IPS DF 4.7 (cell line): ENCODE measurements around the gene OR4D2.
"Not testable (repeated sequence)": the region's sequence is repeated elsewhere in the genome, so short reads cannot be mapped to it uniquely, and the experiment has no call there.

ENCODE experiments used
- DNase-seq: peaks from one replicate; pipeline ENCODE4 v3.0.0-alpha.2; 2013; ENCODE audit warnings: low spot score; ENCODE audit errors: extremely low read depth

The OR4D2 gene

GRCh38 chr17:58166682-58167081 lies at the start of gene OR4D2:
TSS of gene OR4D2 (plus strand) at chr17:58166982. CDS start at chr17:58169656, 2,674 bp downstream.
- no peak for DNase-seq

- no peak for DNase-seq
Measured at GRCh38 chr17:58117382-58117781, 49.4 kb upstream of the OR4D2 start.

- DNase-seq: no peak
Measured at GRCh38 chr17:58119491-58119890, 47.3 kb upstream of the OR4D2 start.

GRCh38 chr17:58120195-58120822 lies 46.5 kb upstream of the OR4D2 start:
- DNase-seq: peak; percentile 49

GRCh38 chr17:58121925-58122324 lies 44.9 kb upstream of the OR4D2 start:
- DNase-seq: no peak

GRCh38 chr17:58127846-58128245 lies 38.9 kb upstream of the OR4D2 start:
- no peak for DNase-seq

- DNase-seq: not testable (repeated sequence)
Measured at GRCh38 chr17:58132697-58133096, 34.1 kb upstream of the OR4D2 start.

- no peak for DNase-seq
Measured at GRCh38 chr17:58136669-58137279, 30.0 kb upstream of the OR4D2 start.

- no peak for DNase-seq
Measured at GRCh38 chr17:58141505-58141904, 25.3 kb upstream of the OR4D2 start.

GRCh38 chr17:58143335-58143734 lies 23.4 kb upstream of the OR4D2 start:
- DNase-seq: not testable (repeated sequence)

GRCh38 chr17:58144801-58145200 lies 22.0 kb upstream of the OR4D2 start:
- DNase-seq: no peak

- no peak for DNase-seq
Measured at GRCh38 chr17:58147930-58148434, 18.8 kb upstream of the OR4D2 start, which contains the start of gene OR4D1. TSS of gene OR4D1 (plus strand) at chr17:58148384. CDS start at chr17:58155154, 6,770 bp downstream.

- DNase-seq: no peak
Measured at GRCh38 chr17:58148609-58149008, 18.2 kb upstream of the OR4D2 start.

- DNase-seq: no peak
Measured at GRCh38 chr17:58150394-58150793, 16.4 kb upstream of the OR4D2 start.

- DNase-seq: no peak
Measured at GRCh38 chr17:58153046-58153445, 13.7 kb upstream of the OR4D2 start.

- no peak for DNase-seq
Measured at GRCh38 chr17:58153671-58154070, 13.1 kb upstream of the OR4D2 start.

- DNase-seq: no peak
Measured at GRCh38 chr17:58156839-58157803, 9.7 kb upstream of the OR4D2 start.

- no peak for DNase-seq
Measured at GRCh38 chr17:58158181-58158580, 8.6 kb upstream of the OR4D2 start.

- DNase-seq: no peak
Measured at GRCh38 chr17:58161566-58161965, 5.2 kb upstream of the OR4D2 start.

GRCh38 chr17:58165981-58166380 lies 801 bp upstream of the OR4D2 start:
- DNase-seq: no peak

- DNase-seq: no peak
Measured at GRCh38 chr17:58170622-58171021, 3.8 kb downstream of the OR4D2 start.
